Tibial artery (tissue), 4 donors: ENCODE results near the gene TTC34.
A peak's percentile ranks its signal among the peaks of the same experiment; 100 is the strongest.
"Not testable (repeated sequence)": the region's sequence is repeated elsewhere in the genome, so short reads cannot be mapped to it uniquely, and the experiment has no call there.

Experiments
- DNase-seq, 2 donors: peaks; one replicate each; pipeline ENCODE4 v3.0.0-alpha.2; 2019
- H3K27ac ChIP-seq, 2 donors: fragments of 200-600 bp; sonication (generic) in 1 of 2; 1 replicate in 1 of 2; 2 replicates in 1 of 2; pipeline ENCODE4 v1.5.1; 2018 to 2019; ENCODE audit warnings: mild to moderate bottlenecking in 1 of 2
- H3K27me3 ChIP-seq, 2 donors: fragments of 200-600 bp; sonication (generic) in 1 of 2; one replicate each; pipeline versions ENCODE4 v1.5.1 to v1.6.0; 2016 to 2019
- H3K36me3 ChIP-seq, 3 donors: fragments of 200-600 bp; sonication (generic) in 2 of 3; one replicate each; pipeline ENCODE4 v1.5.1; 2016 to 2019; ENCODE audit warnings: mild to moderate bottlenecking in 2 of 3
- H3K4me1 ChIP-seq, 4 donors: fragments of 200-600 bp; sonication (generic) in 2 of 4; 1 replicate in 3 of 4; 2 replicates in 1 of 4; pipeline ENCODE4 v1.5.1; 2016 to 2019
- H3K4me3 ChIP-seq, 2 donors: fragments of 200-600 bp; sonication (generic) in 1 of 2; 1 replicate in 1 of 2; 2 replicates in 1 of 2; pipeline ENCODE4 v1.5.1; 2018 to 2019; ENCODE audit warnings: mild to moderate bottlenecking in 2 of 2
- H3K9me3 ChIP-seq, 3 donors: fragments of 200-600 bp; sonication (generic) in 1 of 3; one replicate each; pipeline ENCODE4 v1.5.1; 2016 to 2019
- intact Hi-C: fragments of 100-400 bp; cut with DNase I; formaldehyde crosslinking; loops from one replicate; pipeline ENCODE4 v1.15.0; 2023; ENCODE audit warnings: low total_unique reads

TTC34 gene

GRCh38 chr1:2757519-2757918, 44.0 kb downstream of the TTC34 start:
- H3K4me1 ChIP-seq, H3K4me3 ChIP-seq, DNase-seq, H3K36me3 ChIP-seq, H3K27me3 ChIP-seq, H3K9me3 ChIP-seq, H3K27ac ChIP-seq, intact Hi-C loops: not testable (repeated sequence)

- H3K27ac ChIP-seq, H3K4me1 ChIP-seq, intact Hi-C loops, H3K4me3 ChIP-seq, H3K9me3 ChIP-seq, H3K27me3 ChIP-seq, H3K36me3 ChIP-seq, DNase-seq: not testable (repeated sequence)
These were observed 46.1 kb downstream of the TTC34 start for GRCh38 chr1:2755426-2755825.

- H3K9me3 ChIP-seq, H3K4me1 ChIP-seq, H3K4me3 ChIP-seq, H3K27ac ChIP-seq, DNase-seq, intact Hi-C loops, H3K36me3 ChIP-seq: not testable (repeated sequence)
- peaks cover 0 to 10% of the 10 kb centered on the region in 2 donors for H3K27me3 ChIP-seq
These were observed 46.9 kb downstream of the TTC34 start for GRCh38 chr1:2754597-2754996.

DNA sequence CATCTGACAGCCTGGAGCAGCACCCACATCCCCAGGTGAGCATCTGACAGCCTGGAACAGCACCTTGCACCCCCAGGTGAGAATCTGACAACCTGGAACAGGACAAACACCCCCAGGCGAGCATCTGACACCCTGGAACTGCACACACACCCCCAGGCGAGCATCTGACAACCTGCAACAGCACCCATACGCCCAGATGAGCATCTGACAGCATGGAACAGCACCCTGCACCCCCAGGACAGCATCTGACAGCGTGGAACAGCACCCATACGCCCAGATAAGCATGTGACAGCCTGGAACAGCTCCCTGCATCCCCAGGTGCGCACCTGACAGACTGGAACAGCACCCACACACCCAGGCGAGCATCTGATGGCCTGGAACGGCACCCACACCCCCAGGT, 49.0 kb downstream of the TTC34 start:
- H3K36me3 ChIP-seq, H3K27ac ChIP-seq, H3K9me3 ChIP-seq, intact Hi-C loops, H3K4me3 ChIP-seq, DNase-seq, H3K4me1 ChIP-seq: not testable (repeated sequence)
- H3K27me3 ChIP-seq, result peaks cover 0 to 10% of the 10 kb centered on the region in 2 donors

DNA sequence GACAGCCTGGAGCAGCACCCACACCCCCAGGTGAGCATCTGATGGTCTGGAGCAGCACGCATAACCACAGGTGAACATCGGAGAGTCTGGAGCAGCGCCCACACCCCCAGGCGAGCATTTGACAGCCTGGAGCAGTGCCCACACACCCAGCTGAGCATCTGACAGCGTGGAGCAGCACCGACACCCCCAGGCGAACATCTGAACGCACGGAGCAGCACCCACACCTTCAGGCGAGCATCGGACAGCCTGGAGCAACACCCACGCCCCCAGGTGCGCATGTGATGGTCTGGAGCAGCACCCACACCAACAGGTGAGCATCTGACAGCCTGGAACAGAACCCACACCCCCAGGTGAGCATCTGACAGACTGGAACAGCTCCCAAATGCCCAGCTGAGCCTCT, 49.6 kb downstream of the TTC34 start:
- H3K36me3 ChIP-seq, H3K4me3 ChIP-seq, DNase-seq, H3K9me3 ChIP-seq, intact Hi-C loops, H3K27ac ChIP-seq, H3K4me1 ChIP-seq: not testable (repeated sequence)
- peaks cover 0 to 10% of the 10 kb centered on the region in 2 donors for H3K27me3 ChIP-seq

- H3K4me3 ChIP-seq, intact Hi-C loops, H3K4me1 ChIP-seq, H3K36me3 ChIP-seq, H3K9me3 ChIP-seq, DNase-seq, H3K27ac ChIP-seq: not testable (repeated sequence)
- peaks cover 0 to 10% of the 10 kb centered on the region in 2 donors for H3K27me3 ChIP-seq
These were observed 50.4 kb downstream of the TTC34 start for GRCh38 chr1:2750766-2751730.

GRCh38 chr1:2750041-2750680, 51.3 kb downstream of the TTC34 start:
- H3K4me3 ChIP-seq, H3K27ac ChIP-seq, DNase-seq, H3K4me1 ChIP-seq, H3K9me3 ChIP-seq, intact Hi-C loops, H3K36me3 ChIP-seq: not testable (repeated sequence)
- peaks cover 0 to 10% of the 10 kb centered on the region in 2 donors for H3K27me3 ChIP-seq

DNA sequence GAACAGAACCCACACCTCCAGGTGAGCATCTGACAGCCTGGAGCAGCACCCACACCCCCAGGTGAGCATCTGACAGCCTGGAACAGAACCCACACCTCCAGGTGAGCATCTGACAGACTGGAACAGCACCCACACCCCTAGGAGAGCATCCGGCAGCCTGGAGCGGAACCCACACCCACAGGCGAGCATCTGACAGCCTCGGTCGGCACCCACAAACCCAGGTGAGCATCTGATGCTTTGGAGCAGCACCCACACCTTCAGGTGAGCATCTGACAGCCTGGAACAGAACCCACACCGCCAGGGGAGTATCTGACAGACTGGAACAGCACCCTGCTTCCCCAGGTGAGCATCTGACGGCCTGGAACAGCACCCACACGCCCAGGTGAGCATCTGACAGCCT, 52.9 kb downstream of the TTC34 start:
- intact Hi-C loops, result not testable (repeated sequence)

GRCh38 chr1:2694796-2695195, 106.7 kb downstream of the TTC34 start:
- intact Hi-C loops, DNase-seq: not testable (repeated sequence)

More for the DNA sequence above, 52.9 kb downstream of the TTC34 start:
- H3K27ac ChIP-seq, DNase-seq, H3K4me1 ChIP-seq, H3K36me3 ChIP-seq, H3K4me3 ChIP-seq, H3K9me3 ChIP-seq: not testable (repeated sequence)
- H3K27me3 ChIP-seq, result peaks cover 0 to 10% of the 10 kb centered on the region in 2 donors

GRCh38 chr1:2690180-2690579, 111.3 kb downstream of the TTC34 start:
- H3K4me3 ChIP-seq, DNase-seq, H3K4me1 ChIP-seq, H3K27ac ChIP-seq, intact Hi-C loops, H3K9me3 ChIP-seq, H3K36me3 ChIP-seq, H3K27me3 ChIP-seq: not testable (repeated sequence)

More at GRCh38 chr1:2694796-2695195, 106.7 kb downstream of the TTC34 start:
- H3K27me3 ChIP-seq, H3K9me3 ChIP-seq, H3K27ac ChIP-seq, H3K4me1 ChIP-seq, H3K36me3 ChIP-seq, H3K4me3 ChIP-seq: not testable (repeated sequence)

DNA sequence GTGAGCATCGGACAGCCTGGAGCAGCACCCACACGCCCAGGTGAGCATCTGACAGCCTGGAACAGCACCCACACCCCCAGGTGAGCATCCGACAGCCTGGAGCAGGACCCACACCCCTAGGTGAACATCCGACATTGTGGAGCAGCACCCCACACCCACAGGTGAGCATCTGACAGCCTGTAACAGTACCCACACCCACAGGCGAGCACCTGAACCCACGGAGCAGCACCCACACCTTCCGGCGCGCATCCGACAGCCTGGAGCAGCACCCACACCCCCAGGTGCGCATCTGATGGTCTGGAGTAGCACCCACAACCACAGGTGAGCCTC, 113.2 kb downstream of the TTC34 start:
- H3K36me3 ChIP-seq, H3K4me3 ChIP-seq, H3K4me1 ChIP-seq, H3K27ac ChIP-seq, intact Hi-C loops, DNase-seq, H3K9me3 ChIP-seq: not testable (repeated sequence)
- H3K27me3 ChIP-seq, result peaks cover 0 to 12% of the 10 kb centered on the region in 2 donors

DNA sequence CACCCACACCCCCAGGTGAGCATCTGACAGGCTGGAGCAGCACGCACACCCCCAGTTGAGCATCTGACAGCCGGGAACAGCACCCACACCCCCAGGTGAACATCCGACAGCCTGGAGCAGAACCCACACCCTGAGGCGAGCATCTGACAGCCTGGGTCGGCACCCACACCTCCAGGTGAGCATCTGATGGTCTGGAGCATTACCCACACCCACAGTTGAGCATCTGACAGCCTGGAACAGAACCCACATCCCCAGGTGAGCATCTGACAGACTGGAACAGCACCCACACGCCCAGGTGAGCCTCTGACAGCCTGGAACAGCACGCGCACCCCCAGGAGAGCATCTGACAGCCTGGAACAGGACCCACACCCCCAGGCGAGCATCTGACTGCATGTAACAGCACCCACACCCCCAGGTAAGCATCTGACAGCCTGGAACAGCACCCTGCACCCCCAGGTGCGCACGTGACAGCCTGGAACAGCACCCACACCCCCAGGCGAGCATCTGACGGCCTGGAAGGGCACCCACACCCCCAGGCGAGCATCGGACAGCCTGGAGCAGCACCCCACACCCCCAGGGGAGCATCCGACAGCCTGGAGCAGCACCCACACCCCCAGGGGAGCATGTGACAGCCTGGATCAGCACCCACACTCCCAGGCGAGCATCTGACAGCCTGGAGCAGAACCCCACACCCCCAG, 113.7 kb downstream of the TTC34 start:
- DNase-seq, result peak; percentile 20 to 66
- peaks cover 0 to 12% of the 10 kb centered on the region in 2 donors for H3K27me3 ChIP-seq

DNA sequence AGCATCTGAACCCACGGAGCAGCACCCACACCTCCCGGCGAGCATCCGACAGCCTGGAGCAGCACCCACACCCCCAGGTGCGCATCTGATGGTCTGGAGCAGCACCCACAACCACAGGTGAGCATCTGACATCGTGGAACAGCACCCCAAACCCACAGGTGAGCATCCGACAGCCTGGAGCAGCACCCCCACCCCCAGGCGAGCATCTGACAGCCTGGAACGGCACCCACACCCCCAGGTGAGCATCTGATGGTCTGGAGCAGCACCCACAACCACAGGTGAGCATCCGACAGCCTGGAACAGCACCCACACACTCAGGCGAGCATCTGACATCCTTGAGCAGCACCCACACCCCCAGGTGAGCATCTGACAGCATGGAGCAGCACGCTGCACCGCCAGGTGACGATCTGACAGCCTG, 114.3 kb downstream of the TTC34 start:
- H3K27me3 ChIP-seq, result peaks cover 0 to 12% of the 10 kb centered on the region in 2 donors
- H3K4me1 ChIP-seq, H3K36me3 ChIP-seq, H3K9me3 ChIP-seq, H3K27ac ChIP-seq, H3K4me3 ChIP-seq, intact Hi-C loops, DNase-seq: not testable (repeated sequence)

More for the DNA sequence above, 113.7 kb downstream of the TTC34 start:
- H3K27ac ChIP-seq, intact Hi-C loops, H3K9me3 ChIP-seq, H3K36me3 ChIP-seq, H3K4me3 ChIP-seq, H3K4me1 ChIP-seq: not testable (repeated sequence)
